HuH-7 (cell line): Measurements from ENCODE around the gene DFFA.
"Not testable (repeated sequence)": the region's sequence is repeated elsewhere in the genome, so short reads cannot be mapped to it uniquely, and the experiment has no call there.

Experiments used
- DNase-seq: peaks from one replicate; pipeline ENCODE4 v3.0.0; 2011; ENCODE audit warnings: low spot score

DFFA gene

DNA sequence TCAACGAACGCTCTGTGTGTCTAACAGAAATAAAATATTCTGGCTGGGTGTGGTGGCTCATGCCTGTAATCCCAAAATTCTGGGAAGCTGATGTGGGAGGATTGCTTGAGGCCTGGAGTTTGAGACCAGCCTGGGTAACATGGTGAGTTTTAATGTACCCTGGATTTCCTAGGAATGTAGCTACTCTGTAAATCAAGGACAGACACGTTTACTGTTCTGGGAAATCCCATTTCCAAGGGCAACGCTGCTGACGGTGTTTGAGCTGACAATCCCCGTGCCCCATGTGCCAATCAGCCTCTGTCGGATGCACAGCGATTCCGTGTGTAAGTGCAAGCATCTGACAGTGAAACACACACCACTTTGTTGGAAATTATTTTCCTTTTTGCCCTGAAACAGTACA, 14.5 kb downstream of the DFFA start:
- no peak for DNase-seq

DNA sequence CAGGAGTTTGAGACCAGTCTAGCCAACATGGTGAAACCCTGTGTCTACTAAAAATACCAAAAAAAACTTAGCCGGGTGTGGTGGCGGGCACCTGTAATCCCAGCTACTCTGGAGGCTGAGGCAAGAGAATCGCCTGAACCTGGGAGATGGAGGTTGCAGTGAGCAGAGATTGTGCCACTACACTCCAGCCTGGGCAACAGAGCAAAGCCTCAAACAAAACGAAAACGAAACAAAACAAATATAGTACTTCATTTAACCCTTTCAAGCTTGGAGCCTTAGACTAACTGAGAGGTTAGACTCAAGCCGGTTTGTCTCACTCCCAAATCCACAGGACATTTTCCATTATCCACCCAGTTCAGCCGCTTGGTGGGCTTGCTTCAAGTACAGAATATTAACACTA, 14.9 kb downstream of the DFFA start:
- not testable (repeated sequence) for DNase-seq

DNA sequence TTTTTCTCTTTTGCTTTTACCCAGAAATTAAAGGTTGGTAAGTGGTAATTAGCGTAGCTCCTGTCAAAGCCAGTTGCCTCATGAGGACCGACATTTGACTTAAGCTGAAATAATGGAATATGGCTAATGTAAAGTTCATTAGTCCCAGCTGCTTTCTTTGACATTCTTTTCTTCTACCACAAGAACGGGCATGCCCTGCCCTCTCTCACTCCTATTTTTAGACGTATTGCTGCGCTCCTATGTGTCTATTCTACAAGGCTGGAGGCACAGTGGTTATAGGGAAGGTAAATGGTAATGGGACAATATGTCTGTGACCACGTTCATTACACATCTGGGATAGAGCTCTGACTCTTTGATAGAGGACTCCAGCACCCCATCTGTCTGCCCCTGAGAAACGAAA, 15.7 kb downstream of the DFFA start:
- DNase-seq: no peak

DNA sequence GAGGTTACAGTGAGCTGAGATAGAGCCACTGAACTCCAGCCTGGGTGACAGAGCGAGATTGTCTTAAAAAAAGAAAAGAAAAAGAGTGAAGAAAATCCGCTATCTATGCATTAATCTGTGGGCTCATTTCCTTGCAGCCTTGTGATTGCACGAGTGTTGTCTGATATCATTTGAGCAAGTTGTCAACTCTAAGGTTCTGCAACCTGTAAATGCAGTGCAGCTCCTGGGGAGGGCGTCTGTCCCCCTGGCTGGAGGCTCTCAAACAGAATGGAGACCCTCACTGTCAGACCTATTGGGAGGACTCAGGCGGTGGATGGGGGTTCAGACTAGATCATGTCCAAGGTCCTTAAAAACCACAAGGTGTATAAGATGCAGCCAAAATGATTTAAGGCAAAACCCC, 16.3 kb downstream of the DFFA start:
- no peak for DNase-seq

DNA sequence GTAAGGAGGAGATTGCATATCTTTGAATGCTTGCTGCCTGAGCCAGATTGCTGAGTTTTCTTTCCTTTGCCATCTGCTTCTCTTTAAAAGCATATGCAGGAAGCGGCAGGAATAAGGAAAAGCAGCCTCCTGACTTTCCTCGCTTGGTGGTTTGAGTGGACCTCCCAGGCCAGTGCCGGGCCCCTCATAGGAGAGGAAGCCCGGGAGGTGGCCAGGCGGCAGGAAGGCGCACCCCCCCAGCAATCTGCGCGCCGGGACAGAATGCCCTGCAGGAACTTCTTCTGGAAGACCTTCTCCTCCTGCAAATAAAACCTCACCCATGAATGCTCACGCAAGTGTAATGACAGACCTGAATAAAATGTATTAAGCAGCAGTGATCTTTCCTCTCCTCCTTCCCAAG, 21.0 kb downstream of the DFFA start:
- no peak for DNase-seq

DNA sequence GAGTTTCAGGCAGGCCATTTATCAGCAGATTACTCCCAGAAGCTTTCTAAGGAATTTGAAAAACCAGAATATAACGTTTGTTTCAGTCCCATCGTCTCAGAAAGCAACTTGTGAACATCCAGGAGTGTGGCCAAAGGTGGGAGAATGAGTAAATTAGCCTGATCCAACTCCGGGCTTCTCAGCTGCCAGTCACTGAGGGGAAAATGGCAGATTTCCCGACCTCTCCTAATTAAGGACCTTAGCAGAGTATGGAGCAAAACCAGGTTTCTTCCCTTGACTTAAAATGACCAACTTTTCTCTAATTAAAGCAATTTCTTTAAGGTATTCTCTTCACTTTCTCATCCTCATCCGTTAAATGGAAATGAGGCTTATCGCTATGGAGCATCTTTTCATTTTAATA, 21.5 kb downstream of the DFFA start:
- DNase-seq: no peak

DNA sequence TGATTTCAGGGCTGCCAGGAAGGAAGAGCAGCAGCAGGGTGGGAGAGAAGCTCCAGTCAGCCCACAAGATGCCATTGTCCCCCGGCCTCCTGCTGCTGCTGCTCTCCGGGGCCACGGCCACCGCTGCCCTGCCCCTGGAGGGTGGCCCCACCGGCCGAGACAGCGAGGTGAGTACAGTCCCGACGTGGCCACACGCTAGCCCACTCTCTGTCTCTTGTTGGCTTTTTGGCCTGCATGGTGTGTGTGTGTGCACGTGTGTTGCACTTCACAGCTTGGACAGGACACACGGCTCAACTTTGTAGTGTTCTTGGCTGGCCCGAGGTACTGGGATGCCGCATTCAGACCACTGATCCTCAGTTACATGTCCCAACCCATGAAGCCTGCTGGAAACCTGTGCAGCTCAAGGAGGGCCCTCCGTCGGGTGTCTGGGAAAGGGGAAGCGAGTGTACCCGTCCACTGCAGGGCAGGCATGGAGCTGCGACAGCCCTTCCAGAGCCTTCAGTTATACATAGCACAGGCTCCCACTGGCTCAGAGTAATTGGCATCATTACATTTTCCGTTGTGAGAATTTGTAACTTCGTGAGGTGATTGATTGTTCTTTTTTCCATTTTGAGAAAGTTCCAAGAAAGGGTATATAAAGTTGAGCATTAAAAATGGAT, 22.0 kb downstream of the DFFA start:
- no peak for DNase-seq

DNA sequence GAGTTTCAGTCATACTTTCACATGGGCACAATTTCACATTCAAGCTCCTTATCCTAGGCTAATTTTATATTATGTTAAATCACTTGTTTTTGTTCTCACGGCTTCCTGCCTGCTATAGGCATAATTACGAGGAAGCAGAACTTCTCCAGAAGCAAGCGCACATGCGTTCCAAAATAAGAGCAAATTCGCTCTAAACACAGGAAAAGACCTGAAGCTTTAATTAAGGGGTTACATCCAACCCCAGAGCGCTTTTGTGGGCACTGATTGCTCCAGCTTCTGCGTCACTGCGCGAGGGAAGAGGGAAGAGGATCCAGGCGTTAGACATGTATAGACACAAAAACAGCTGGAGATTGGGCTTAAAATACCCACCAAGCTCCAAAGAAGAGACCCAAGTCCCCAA, 22.6 kb downstream of the DFFA start, which contains the start of gene CORT:
Gene CORT, plus strand, starts transcription at position 281 of the 400 bp plus-strand sequence. CDS start 193 bp downstream, outside the sequence.
- DNase-seq: no peak

DNA sequence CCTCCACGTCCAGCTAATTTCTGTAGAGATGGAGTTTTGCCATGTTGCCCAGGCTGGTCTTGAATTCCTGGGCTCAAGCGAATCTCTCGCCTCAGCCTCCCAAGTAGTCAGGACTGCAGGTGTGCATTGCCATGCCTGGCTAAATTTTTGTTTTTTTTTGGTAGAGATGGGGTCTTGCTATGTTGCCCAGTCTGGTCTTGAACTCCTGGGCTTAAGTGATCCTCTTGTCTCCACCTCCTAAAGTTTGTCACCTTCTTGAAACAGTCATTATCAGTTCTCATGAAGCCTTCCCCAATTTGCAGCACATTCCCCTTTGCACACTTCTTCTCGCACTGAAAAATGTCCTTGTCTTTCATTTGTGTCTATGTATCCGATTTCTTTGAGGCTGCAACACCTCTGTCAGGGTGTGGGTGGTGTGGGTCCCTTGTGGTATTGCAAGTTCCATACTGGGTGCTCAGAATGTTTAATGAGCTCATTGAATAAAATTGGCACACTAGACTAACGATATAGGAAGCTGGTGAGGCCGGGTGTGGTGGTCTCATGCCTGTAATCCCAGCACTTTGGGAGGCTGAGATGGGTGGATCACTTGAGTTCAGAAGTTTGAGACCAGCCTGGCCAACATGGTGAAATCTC, 25.4 kb downstream of the DFFA start:
- DNase-seq: no peak

DNA sequence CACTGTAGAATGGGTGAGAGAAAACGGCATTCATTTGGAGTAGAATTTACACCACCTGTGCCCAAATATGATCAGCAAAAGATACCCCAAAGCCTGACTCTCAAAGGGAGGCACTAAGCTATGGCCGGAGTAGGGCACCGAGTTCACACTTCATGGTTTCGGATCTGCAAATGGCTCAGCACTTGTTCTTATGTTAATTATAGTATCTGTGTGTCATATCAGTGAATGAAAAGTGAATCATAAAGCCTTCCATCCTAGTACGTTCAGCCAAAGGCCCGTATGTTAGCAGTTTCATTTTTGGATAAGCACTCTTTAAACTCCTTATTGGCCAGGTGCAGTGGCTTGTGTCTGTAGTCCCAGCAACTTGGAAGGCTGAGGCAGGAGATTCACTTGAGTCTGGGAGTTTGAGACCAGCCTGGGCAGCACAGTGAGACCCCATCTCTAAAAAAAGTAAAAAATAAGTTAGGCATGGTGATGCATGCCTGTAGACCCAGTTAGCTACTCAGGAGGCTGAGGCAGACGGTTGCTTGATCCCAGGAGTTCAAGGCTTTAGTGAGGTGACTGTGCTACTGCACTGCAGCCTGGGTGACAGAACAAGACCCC, 27.4 kb downstream of the DFFA start:
- no peak for DNase-seq

DNA sequence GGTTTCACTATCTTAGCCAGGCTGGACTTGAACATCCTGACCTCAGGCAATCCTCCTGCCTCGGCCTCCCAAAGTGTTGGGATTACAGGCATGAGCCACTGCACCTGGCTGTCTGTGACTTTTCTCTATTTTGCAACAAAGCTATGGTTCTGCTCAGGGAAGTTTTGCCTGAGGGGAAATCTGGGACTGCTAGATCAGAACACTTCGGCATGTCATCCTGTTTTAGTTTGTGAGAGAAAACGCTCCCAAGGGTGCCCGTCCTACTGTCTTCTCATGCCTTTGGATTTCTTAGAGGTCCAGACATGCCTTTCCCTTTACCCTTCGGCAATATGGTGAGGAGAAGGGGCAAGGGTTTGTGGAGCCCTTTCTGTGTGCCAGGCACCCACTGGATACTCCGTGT, 28.1 kb downstream of the DFFA start:
- DNase-seq: no peak

DNA sequence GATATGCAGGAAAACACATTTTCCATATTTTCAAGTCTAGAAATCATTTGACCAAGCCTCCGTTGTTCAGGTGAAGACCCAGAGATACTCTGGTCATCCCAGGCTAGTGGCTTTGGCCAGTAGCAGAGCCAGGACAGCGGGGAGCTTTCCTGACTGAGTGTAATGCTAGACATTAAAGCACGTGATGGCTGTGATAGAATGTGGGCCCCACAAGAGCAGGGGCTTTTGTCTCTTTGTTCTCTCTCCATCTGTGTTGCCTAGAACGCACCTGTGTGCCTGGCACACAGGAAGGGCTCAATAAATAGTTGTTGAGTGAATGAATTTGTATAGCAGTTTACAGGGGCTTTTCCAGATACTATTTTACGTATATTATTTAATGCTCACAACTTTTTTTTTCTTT, 31.5 kb downstream of the DFFA start:
- no peak for DNase-seq

DNA sequence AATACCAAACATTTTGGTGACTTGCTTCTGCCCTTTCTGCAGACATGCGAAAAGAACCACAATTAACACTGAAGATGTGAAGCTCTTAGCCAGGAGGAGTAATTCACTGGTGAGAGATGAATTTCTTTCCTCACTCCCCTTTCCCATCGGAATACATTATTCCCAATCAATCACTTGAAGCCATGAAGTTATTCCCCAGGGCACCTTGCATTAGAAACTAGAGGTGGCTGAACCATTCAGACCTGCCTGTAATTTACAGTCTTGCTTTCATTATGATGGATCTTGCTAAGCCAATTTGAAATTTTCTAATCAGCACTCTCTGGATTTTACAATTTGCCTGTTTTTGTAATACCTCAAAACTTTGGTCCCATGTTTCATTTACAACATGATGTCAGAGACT, 32.0 kb downstream of the DFFA start:
- no peak for DNase-seq

DNA sequence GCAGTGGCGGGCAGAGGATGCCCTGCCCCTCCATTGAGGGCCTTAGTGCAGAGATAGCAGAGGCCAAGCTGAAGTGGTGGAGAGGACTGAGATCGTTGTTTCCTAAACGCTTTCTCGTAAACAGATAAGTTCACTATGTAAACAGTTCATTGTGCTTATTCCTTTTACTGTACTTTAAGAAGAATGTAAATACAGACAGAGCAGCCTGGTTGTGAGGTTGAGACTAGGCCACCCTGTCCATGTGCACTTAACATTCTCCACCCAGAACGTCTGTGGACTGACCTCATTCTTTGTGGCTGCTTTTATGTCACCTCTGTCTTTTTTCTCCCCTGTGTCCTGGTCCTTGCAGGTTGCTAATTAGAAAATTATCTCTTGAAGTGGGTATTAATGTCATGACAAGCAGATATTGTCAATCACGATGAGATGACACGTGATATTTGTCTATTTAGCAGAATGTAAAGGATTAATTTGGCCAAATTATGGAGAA, 33.6 kb downstream of the DFFA start:
- DNase-seq: no peak

DNA sequence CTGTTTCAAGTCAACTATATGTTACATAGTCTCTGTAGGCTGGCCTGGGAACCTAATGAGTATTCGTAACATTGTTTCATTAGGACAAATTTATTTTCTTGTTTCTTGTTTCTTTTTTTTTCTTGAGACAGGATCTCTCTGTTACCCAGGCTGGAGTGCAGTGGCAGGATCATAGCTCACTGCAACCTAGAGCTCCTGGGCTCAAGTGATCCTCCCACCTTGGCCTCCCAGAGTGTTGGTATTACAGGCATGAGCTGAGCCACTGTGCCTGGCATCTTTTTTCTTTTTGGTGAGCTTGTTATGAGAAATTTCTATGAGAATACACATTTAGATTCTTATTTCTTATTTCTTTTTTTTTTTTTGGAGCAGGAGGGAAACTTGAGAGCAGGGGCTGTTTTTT, 35.3 kb downstream of the DFFA start:
- DNase-seq: no peak

DNA sequence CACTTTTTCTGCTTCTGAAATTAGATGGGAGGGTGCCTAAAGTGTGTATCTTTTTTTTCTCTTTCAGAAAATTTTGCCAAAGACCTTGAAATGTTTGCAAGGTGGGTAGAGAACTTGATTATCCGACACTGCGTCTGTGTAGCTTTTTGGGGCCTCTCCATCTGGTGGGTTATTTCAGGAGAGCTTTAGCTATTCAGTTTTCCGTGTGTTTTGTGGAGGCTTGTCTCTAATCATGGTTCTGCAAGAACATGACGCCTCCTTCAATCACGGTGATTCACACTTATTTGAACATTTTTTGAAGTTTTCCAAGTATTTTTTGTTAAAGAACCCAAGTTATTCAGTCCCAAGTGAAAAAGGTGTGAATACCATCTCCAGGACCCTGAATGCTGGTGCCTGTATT, 37.7 kb downstream of the DFFA start:
- no peak for DNase-seq

DNA sequence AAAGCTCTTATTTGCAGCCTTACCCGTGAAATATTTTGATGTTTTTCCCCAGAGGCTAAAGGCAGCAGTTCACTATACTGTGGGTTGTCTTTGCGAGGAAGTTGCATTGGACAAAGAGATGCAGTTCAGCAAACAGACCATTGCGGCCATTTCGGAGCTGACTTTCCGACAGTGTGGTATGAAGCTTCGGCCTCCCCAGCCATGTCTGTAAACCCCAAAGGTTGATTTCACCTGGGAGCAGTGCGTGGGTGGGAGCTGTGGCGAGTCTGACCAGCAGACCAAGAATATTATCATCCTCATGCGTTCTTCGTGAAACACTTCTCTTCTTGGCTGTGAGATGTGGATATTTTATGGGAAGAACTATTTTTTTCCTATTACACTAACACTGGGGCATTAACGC, 38.5 kb downstream of the DFFA start:
- no peak for DNase-seq

DNA sequence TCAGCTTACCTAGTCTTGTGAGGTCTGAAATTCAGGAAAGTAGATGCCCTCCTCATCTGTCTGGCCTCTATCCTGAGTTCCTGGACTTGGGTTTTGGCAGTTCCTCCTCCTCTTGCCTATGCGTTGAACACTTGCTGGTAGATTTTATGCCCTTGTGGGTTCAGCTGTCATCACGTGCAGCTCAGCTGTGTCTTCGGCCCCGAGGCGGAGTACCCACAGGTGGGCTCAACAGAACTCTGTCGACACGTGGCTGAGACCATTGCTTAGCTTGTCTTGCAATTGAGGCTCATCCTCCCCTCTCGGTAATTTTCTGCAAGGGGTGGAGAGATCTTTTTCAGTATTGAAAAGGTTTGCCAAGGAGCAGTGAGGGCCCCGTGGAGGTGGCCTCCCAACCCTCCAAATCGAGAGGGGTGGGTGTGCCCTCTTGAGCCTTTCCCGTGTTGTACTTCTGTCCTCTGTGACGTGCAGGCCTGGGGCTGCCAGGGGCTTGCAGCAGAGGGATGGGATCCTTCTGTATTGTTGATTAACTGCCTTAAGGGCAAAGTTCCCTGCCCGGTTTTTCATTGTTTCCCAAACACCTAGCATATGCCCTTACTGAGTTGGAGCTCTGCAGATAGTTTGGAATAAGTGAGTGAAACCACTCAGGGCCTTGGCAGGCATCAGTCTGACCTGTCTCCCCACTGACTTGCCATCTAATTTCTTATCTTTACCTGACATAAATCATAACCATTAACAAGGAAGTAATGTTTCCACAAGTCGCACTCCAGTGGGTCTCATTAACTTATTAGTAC, 39.2 kb downstream of the DFFA start:
- no peak for DNase-seq

DNA sequence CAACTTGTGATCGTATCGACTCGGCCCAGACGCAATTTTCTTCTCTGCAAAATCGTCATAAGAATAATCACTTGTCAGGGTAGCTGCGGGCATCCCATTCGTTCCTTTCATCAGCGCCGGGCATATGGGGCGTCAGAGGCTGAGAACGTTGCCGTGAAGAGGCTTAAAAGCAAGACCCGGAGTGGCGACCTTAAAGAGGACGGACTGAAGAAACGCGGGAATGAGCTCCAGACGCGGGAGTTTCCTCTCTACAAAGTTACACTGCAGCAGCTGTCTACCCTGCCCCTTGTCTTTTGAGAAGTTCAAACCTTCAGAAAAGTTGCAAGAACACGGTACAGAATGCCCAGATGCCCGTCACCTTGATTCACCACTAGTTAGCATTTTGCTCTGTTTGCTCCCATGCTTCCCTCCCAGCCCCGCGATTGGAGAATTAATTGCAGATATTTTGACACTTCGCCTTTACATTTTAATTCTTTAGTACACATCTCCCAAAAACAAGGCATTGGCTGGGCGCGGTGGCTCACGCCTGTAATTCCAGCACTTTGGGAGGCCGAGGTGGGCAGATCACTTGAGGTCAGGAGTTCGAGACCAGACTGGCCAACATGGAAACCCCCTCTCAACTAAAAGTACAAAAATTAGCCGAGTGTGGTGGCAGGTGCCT, 41.1 kb downstream of the DFFA start:
- no peak for DNase-seq

DNA sequence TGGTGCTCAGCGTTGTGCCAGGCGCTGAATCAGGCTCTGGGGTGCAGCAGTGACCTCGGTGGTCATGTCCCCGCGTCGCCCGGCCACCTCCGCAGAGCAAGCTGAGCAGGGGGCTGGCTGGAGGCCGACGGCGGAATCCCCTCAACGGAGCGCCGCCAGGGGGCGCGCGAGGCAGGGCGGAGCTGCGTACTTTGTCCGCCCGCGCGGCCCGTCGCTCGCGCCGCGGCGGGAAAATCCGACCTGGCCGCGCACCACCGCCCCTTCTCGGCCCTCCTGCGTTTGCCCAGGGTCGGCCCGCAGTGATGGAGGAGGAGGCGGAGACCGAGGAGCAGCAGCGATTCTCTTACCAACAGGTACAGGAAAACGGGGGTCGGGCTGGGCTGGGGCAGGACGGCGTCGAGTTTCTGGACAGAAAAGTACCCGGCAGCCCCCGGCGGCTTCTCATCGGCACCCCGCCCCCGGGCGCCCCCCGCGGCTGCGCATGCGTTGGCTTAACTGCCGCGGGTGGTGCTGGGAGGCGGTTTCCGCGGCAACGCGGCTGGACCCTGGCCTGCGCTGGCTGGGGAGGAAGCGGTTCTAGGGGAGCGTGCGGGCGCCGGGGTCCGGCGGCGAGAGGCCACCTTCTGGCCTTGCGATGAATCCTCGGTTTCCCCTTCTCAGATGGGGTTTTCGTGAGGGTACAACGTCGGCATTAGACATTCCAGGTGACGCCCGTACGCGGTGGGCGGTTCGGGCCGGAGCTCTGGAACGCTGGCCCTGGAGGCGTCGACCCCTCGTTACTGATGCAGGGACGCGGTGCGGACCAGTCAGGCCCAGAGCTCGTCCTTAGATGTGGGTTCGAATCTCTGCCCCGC, 41.9 kb downstream of the DFFA start, which contains the start of gene CENPS:
Gene CENPS, plus strand, starts transcription at position 218 of the 854 bp plus-strand sequence. Its CDS starts 85 bp downstream, at position 303.
- peak; percentile 98 for DNase-seq

DNA sequence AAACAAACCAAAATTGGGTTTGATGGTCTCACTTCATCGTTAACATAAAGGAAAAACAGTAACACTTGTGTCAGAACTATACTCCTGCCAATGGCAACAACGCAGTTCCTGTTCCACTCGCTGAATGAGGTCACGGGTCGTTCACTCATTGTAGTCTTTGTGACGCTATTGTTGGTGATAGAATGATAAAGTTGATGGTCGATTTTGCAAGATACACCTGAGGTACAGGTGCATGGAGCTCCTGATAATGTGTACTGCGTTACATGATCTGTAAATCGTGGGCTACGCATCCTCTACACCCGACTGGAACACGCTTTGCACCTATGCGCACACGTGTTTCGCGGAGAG, 42.5 kb downstream of the DFFA start:
- DNase-seq: no peak
